Mucosa of descending colon (tissue), 3 donors: ENCODE results near the gene RASA1. TPM values are rescaled to one million over a fixed set of nuclear protein-coding genes. Genes with fewer than 3 reads are reported as not detected.

Experiments used
- ATAC-seq: fragments of 200-7000 bp; cut with Tn5 transposase; one replicate; pipeline ENCODE4 v1.9.1; 2020; ENCODE audit warnings: mild to moderate bottlenecking, moderate library complexity
- DNase-seq, 3 donors: peaks; one replicate each; pipeline ENCODE4 v3.0.0-alpha.2; 2020
- H3K36me3 ChIP-seq: fragments of 200-600 bp; one replicate; pipeline ENCODE4 v1.8.0; 2021; ENCODE audit warnings: low read depth, mild to moderate bottlenecking
- H3K4me1 ChIP-seq: fragments of 200-600 bp; one replicate; pipeline ENCODE4 v1.8.0; 2021; ENCODE audit warnings: low read depth, mild to moderate bottlenecking
- H3K4me3 ChIP-seq: fragments of 200-600 bp; one replicate; pipeline ENCODE4 v1.8.0; 2021; ENCODE audit warnings: mild to moderate bottlenecking
- H3K9me3 ChIP-seq: fragments of 200-600 bp; one replicate; pipeline ENCODE4 v1.8.0; 2021; ENCODE audit warnings: mild to moderate bottlenecking
- intact Hi-C, 2 donors: fragments of 100-400 bp; cut with DNase I in 1 of 2; cut with micrococcal nuclease in 1 of 2; formaldehyde crosslinking; loops; one replicate each; pipeline versions ENCODE4 v1.11.0 to v1.11.1; 2022; cut with DNase I, micrococcal nuclease
- total RNA-seq, 3 donors: library from RNA; stranded (reverse); fragmentation: NEBNext Ultra II Directional in 2 of 3; extraction: Animal tissue kit (Norgen Biotek cat#: 25700) in 2 of 3; gene quantifications; one replicate each; pipeline versions ENCODE4 v1.2.1 to v1.2.4, GENCODE V29; 2021 to 2023
- TF ChIP-seq, protein P1 (sequence below): fragments of 200-600 bp; IDR thresholded peaks from one replicate; pipeline ENCODE4 v1.8.0; 2022; ENCODE audit warnings: antibody characterized with exemption, mild to moderate bottlenecking
- donor health status: DM: no; HTN: no; CAD: no; lungs with moderate emphysema.
- donor health status: DM: no; HTN: no; CAD: no.
- donor health status: DM: no; HTN: yes; CAD: no.

The RASA1 gene
- total RNA-seq, 3 donors from 2014 or later: 25.0 to 27.0 (median 25.8) TPM

DNA sequence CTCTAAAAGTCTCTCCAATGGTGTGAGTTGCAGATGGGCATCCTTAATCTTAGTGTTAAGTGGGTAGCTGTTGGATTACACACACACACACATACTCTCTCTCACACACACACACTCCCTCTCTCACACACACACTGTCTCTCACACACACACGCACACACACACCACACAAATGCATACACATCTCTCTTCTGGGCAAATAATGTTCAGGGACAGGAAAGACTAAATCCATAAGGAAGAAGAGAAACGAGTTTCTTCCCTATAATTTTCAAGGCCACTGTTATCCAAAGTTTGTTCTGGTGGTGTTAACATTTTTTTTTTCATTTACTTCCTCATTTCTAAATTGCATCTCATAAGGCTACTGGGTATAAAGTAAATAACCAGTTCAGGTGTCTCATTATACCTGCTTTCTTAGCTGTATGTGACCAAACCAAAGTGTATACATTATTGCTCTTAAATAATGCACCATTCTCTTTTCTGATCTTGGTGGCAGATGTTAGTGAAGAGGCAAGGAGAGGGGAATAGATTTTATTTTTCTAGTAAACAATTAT, 167.5 kb downstream of the RASA1 start:
- DNase-seq (peak in 1 of 3 donors; percentile 27), ATAC-seq (peak; percentile 92)
- TF ChIP-seq, protein P1, sequence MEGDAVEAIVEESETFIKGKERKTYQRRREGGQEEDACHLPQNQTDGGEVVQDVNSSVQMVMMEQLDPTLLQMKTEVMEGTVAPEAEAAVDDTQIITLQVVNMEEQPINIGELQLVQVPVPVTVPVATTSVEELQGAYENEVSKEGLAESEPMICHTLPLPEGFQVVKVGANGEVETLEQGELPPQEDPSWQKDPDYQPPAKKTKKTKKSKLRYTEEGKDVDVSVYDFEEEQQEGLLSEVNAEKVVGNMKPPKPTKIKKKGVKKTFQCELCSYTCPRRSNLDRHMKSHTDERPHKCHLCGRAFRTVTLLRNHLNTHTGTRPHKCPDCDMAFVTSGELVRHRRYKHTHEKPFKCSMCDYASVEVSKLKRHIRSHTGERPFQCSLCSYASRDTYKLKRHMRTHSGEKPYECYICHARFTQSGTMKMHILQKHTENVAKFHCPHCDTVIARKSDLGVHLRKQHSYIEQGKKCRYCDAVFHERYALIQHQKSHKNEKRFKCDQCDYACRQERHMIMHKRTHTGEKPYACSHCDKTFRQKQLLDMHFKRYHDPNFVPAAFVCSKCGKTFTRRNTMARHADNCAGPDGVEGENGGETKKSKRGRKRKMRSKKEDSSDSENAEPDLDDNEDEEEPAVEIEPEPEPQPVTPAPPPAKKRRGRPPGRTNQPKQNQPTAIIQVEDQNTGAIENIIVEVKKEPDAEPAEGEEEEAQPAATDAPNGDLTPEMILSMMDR: no peak
- Histone ChIP-seq H3K9me3 (no peaks in the 10 kb centered on the region), H3K4me1 (peaks cover 3% of the 10 kb centered on the region), H3K4me3 (no peak overlapping the region), H3K36me3 (no peaks in the 10 kb centered on the region)
- intact Hi-C loops: no loop called here

DNA sequence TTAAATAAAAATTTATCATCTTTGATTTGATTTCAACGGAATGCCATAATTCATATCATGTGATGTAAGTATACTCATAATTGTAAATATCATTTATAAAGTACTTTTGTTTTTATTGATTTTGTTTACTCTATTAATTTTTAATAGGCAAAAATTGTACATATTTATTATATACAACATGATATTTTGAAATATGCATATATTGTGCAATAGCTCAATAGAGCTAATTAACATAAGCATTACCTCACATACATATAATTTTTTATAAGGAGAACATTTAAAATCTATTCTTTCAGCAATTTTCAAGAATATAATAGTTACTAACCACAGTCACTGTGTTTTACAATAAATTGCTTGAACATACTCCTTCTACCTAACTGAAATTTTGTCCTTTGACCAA, 170.0 kb downstream of the RASA1 start:
- ATAC-seq (no peak), DNase-seq (no peak)
- H3K36me3 ChIP-seq: no peaks in the 10 kb centered on the region
- H3K9me3 ChIP-seq: no peaks in the 10 kb centered on the region
- H3K4me3 ChIP-seq: no peak overlapping the region
- intact Hi-C loops: no loop called here
- TF ChIP-seq, protein P1: no peak
- H3K4me1 ChIP-seq: peaks cover 3% of the 10 kb centered on the region

DNA sequence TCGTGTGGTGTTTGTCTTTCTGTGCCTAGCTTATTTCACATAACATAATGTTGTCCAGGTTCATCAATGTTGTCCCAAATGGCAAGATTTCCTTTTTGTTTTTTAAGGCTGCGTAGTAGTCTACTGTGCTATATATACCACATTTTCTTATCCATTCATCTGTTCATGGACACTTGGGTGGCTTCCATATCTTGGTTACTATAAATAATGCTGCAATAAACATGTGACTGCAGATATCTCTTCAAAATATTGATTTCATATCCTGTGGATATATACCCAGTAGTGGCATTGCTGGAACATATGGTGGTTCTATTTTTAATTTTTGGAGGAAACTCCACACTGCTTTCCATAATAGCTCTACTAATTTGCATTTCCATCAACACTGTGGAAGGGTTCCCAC, 170.5 kb downstream of the RASA1 start:
- ATAC-seq (no peak), DNase-seq (no peak)
- Histone ChIP-seq H3K9me3 (no peaks in the 10 kb centered on the region), H3K4me3 (no peak overlapping the region), H3K36me3 (no peaks in the 10 kb centered on the region), H3K4me1 (peaks cover 3% of the 10 kb centered on the region)
- TF ChIP-seq, protein P1: no peak
- intact Hi-C loops: no loop called here

Other genes with a start within 250 kb of the RASA1 start
- 10 to 100 TPM; 40.7 to 56.6 (median 49.4) TPM for gene CCNH, start 145.0 kb downstream of the RASA1 start, total RNA-seq